T-cell (primary cell): ENCODE data around the gene ZYG11B. TPM values are rescaled to one million over a fixed set of nuclear protein-coding genes. Genes with fewer than 3 reads are reported as not detected.
"Not testable (repeated sequence)": the region's sequence is repeated elsewhere in the genome, so short reads cannot be mapped to it uniquely, and the experiment has no call there.

Source experiments
- ATAC-seq, 4 experiments: fragments of 200-7000 bp in 3 of 4; fragments of 150-1000 bp in 1 of 4; cut with Tn5 transposase; replicated peaks in 1 of 4; 1 replicate in 3 of 4; 2 replicates in 1 of 4; pipeline ENCODE4 v1.10.0; 2021; ENCODE audit warnings: moderate library complexity in 3 of 4, mild to moderate bottlenecking in 2 of 4, moderate number of reproducible peaks in 1 of 4
- CTCF ChIA-PET, 2 donors: fragments of 300-600 bp; sonication (Branson Sonifier 250); formaldehyde crosslinking; loops; one replicate each; lab custom pipeline; 2022; ENCODE audit warnings: antibody characterized with exemption in 2 of 2; lab: Charles Lee
- POLR2A ChIA-PET, 2 donors: fragments of 300-600 bp; sonication (Branson Sonifier 250); formaldehyde crosslinking; loops; one replicate each; lab custom pipeline; 2022; ENCODE audit warnings: antibody characterized with exemption in 2 of 2; lab: Charles Lee
- DNase-seq, 35 experiments: peaks; one replicate each; pipeline versions ENCODE4 v3.0.0 to v3.0.0-alpha.2; 2013 to 2023
- H3K27ac ChIP-seq: one replicate; pipeline ENCODE4 v1.5.1; 2013; ENCODE audit warnings: low read length
- H3K27me3 ChIP-seq, 2 experiments: replicated peaks in 1 of 2; 1 replicate in 1 of 2; 2 replicates in 1 of 2; pipeline versions ENCODE4 v1.6.1 to v1.7.0; 2013; ENCODE audit warnings: low read length in 1 of 2, mixed read lengths in 1 of 2; ENCODE audit not compliant: control insufficient read depth in 2 of 2, insufficient read depth in 2 of 2; ENCODE audit errors: extremely low read depth in 1 of 2
- H3K36me3 ChIP-seq, 2 donors: 1 replicate in 1 of 2; 2 replicates in 1 of 2; pipeline versions ENCODE4 v1.6.1 to v1.7.0; 2013; ENCODE audit warnings: low read length in 1 of 2; ENCODE audit not compliant: control insufficient read depth in 2 of 2, insufficient read depth in 1 of 2; ENCODE audit errors: extremely low read depth in 1 of 2
- H3K4me1 ChIP-seq, 2 experiments: 1 replicate in 1 of 2; 2 replicates in 1 of 2; pipeline versions ENCODE4 v1.6.1 to v1.7.0; 2013; ENCODE audit warnings: low read length in 2 of 2, mixed read lengths in 1 of 2; ENCODE audit not compliant: insufficient read depth in 2 of 2, control insufficient read depth in 1 of 2; ENCODE audit errors: extremely low read depth in 1 of 2
- H3K4me3 ChIP-seq, 2 donors: 1 replicate in 1 of 2; 2 replicates in 1 of 2; pipeline versions ENCODE4 v1.5.1 to v1.7.0; 2013; ENCODE audit warnings: mild to moderate bottlenecking in 2 of 2, low read length in 1 of 2, moderate library complexity in 1 of 2; ENCODE audit not compliant: control insufficient read depth in 1 of 2; ENCODE audit errors: extremely low read depth in 1 of 2
- H3K9me3 ChIP-seq: 2 replicates; pipeline ENCODE4 v1.7.0; 2013
- H3K27ac Mint-ChIP-seq, 2 donors: one replicate each; pipeline ENCODE4 v1.8.0; 2020 to 2021; ENCODE audit warnings: mild to moderate bottlenecking in 2 of 2, mixed read lengths in 2 of 2
- H3K27me3 Mint-ChIP-seq, 2 donors: one replicate each; pipeline ENCODE4 v1.8.0; 2021 to 2022; ENCODE audit warnings: mixed read lengths in 2 of 2
- H3K36me3 Mint-ChIP-seq: one replicate; pipeline ENCODE4 v1.8.0; 2021; ENCODE audit warnings: mixed read lengths
- H3K4me1 Mint-ChIP-seq, 3 donors: one replicate each; pipeline ENCODE4 v1.8.0; 2020 to 2022; ENCODE audit warnings: mixed read lengths in 3 of 3, mild to moderate bottlenecking in 1 of 3
- H3K4me3 Mint-ChIP-seq, 3 donors: one replicate each; pipeline ENCODE4 v1.8.0; 2020 to 2022; ENCODE audit warnings: mild to moderate bottlenecking in 3 of 3, mixed read lengths in 3 of 3, moderate library complexity in 3 of 3
- H3K9me3 Mint-ChIP-seq, 3 donors: one replicate each; pipeline ENCODE4 v1.8.0; 2020 to 2022; ENCODE audit warnings: mixed read lengths in 3 of 3
- WGBS: methylation state at CpG from one replicate; pipeline ENCODE4 v1.1.5; 2013; ENCODE audit warnings: missing lambda C conversion rate; ENCODE audit not compliant: insufficient coverage; 5-methylcytosine and 5-hydroxymethylcytosine counted together
- total RNA-seq, 35 experiments: library from RNA in 6 of 35; stranded (reverse) in 6 of 35; fragments of 120-200 nt in 1 of 35; gene quantifications; one replicate each; pipeline versions ENCODE4 v1.2.1 to v1.2.4 and lab custom pipeline; 2013 to 2026

Gene ZYG11B
- total RNA-seq, 5 donors from 2014 or later (not counting 1 experiment from before 2014, with no cell fraction given), result 16.6 to 22.2 (median 20.1) TPM

DNA sequence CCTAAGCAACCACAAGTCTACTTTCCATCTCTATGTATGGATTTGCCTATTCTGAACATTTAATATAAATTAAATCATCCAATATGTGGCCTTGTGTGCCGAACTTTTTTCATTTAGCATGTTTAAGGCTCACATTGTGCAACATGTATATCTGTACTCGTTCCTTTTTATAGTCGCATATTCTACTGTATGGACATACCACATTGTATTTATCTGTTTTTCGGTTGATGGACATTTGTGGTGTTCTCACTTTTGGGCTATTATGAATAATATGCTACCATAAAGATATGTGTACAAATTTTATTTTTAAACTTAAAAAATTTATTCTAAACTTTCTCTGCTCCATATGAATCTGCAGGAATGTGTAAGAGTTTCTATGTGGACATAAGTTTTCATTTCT, 129.3 kb downstream of the ZYG11B start:
- CTCF ChIA-PET, result no interaction called here
- Histone ChIP-seq H3K4me3 (no peak overlapping the region), H3K27me3 (peaks cover 0 to 6% of the 10 kb centered on the region in 2 experiments), H3K9me3 (no peaks in the 10 kb centered on the region), H3K4me1 (no peaks in the 10 kb centered on the region), H3K36me3 (no peaks in the 10 kb centered on the region), H3K27ac (no peak overlapping the region)
- DNase-seq (no peak), ATAC-seq (no peak)
- Mint-ChIP-seq H3K36me3 (no peaks in the 10 kb centered on the region), H3K4me1 (no peaks in the 10 kb centered on the region), H3K27me3 (peaks cover 3 to 7% of the 10 kb centered on the region in 2 donors), H3K4me3 (no peak overlapping the region), H3K27ac (no peak overlapping the region), H3K9me3 (no peaks in the 10 kb centered on the region)
- WGBS, result 75% methylated on average over 1 of the region's 4 CpGs
- POLR2A ChIA-PET, result no interaction called here

DNA sequence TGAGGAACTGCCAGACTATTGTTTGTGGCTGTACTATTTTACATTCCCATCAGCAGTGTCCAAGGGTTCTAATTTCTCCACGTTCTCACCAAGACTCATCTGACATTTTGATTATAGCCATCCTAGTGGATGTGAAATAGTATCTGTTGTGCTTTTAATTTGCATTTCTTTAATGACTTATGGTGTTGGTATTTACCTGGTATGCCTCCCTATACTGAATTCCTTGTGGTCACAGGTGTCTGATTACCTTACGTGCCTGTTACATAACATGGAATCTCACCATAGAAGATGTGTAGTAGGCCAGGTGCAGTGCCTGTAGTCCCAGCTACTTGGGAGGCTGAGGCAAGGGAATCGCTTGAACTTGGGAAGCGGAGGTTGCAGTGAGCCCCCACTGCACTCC, 129.8 kb downstream of the ZYG11B start:
- CTCF ChIA-PET, result no interaction called here

DNA sequence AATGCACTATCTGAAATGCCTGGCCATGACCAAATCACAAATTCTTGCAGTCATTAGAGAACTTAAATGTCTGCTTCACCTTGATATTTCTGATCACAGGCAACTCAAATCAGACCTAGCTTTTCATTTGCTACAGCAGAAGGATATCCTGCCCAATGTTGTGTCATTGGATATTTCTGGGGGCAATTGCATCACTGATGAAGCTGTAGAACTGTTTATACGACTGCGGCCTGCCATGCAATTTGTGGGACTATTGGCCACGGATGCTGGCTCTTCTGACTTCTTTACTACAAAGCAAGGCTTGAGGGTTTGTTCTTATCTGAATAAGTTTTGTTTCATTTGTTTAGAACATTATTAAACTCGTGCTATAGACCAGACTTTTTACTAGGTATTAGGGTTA, 131.2 kb downstream of the ZYG11B start:
- Mint-ChIP-seq H3K27ac (no peak overlapping the region), H3K36me3 (no peaks in the 10 kb centered on the region), H3K9me3 (no peaks in the 10 kb centered on the region), H3K27me3 (no peaks in the 10 kb centered on the region), H3K4me3 (no peak overlapping the region), H3K4me1 (no peaks in the 10 kb centered on the region)
- no peak overlapping the region for H3K27ac ChIP-seq
- H3K9me3 ChIP-seq, result no peaks in the 10 kb centered on the region
- ATAC-seq, result no peak
- no peak for DNase-seq
- H3K4me3 ChIP-seq, result no peak overlapping the region
- CTCF ChIA-PET, result no interaction called here
- no peaks in the 10 kb centered on the region for H3K27me3 ChIP-seq
- WGBS, result no CpG with 5 or more reads among the region's 4 CpGs
- no peaks in the 10 kb centered on the region for H3K36me3 ChIP-seq
- no peaks in the 10 kb centered on the region for H3K4me1 ChIP-seq
- POLR2A ChIA-PET, result interaction anchor here (0.5 to 0.6 kb wide), 2 partner anchors 11 to 12 kb away, joined by 4 to 11 read pairs; no protein-coding TSS in a partner anchor

More for the DNA sequence above, 129.8 kb downstream of the ZYG11B start:
- H3K4me3 ChIP-seq, result no peak overlapping the region
- H3K9me3 ChIP-seq, result no peaks in the 10 kb centered on the region
- Mint-ChIP-seq H3K4me1 (no peaks in the 10 kb centered on the region), H3K36me3 (no peaks in the 10 kb centered on the region), H3K27me3 (peaks cover 0 to 4% of the 10 kb centered on the region in 2 donors), H3K9me3 (no peaks in the 10 kb centered on the region), H3K27ac (no peak overlapping the region), H3K4me3 (no peak overlapping the region)
- ATAC-seq (no peak), DNase-seq (no peak)
- H3K4me1 ChIP-seq, result no peaks in the 10 kb centered on the region
- H3K27ac ChIP-seq, result no peak overlapping the region
- POLR2A ChIA-PET, result no interaction called here
- no CpG with 5 or more reads among the region's 4 CpGs for WGBS
- no peaks in the 10 kb centered on the region for H3K36me3 ChIP-seq
- peaks cover 0 to 4% of the 10 kb centered on the region in 2 experiments for H3K27me3 ChIP-seq

DNA sequence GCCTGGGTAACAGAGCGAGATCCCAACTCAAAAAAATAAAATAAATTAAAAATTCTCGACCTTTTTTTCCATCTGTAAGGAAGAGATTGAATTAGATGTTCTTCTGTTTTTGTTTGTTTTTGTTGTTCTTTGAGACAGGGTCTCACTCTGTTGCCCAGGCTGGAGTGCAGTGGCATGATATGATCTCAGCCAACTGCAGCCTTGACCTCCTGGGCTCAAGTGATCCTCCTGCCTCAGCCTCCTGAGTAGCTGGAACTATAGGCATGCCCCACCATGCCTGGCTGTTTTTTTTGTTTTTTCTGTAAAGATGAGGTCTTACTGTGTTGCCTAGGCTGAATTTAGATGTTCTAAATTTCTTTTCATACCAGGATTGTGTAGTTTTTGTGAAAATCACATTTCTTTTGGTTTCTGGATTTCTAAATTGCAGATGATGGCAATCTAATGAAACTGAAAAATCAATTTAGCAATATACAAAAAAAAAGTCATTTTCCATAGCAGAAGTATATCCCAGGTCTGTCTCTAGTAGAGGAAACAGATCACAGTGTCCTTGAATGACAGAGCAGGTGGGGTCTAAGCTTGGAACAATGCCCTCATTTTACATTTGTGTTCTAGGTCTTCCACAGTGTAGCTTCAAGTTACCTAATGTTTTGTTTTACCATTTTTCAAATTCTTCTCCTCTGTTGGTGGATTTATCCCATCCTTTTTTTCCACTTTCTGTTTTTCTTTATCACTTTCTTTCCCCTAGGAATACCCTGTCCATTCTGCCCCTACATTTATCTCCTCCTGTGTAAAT, 136.6 kb downstream of the ZYG11B start:
- H3K9me3 Mint-ChIP-seq, result no peaks in the 10 kb centered on the region
- no peak for ATAC-seq
- peaks cover 0 to 11% of the 10 kb centered on the region in 2 donors for H3K27me3 Mint-ChIP-seq
- no peak for DNase-seq
- POLR2A ChIA-PET, result no interaction called here
- no peaks in the 10 kb centered on the region for H3K9me3 ChIP-seq
- H3K4me1 Mint-ChIP-seq, result no peaks in the 10 kb centered on the region
- no peak overlapping the region for H3K27ac Mint-ChIP-seq
- no peak overlapping the region for H3K4me3 ChIP-seq
- no peak overlapping the region for H3K4me3 Mint-ChIP-seq
- CTCF ChIA-PET, result no interaction called here
- no peaks in the 10 kb centered on the region for H3K36me3 Mint-ChIP-seq
- no peaks in the 10 kb centered on the region for H3K36me3 ChIP-seq
- H3K27me3 ChIP-seq, result peaks cover 0 to 2% of the 10 kb centered on the region in 2 experiments
- no peak overlapping the region for H3K27ac ChIP-seq
- WGBS, result no CpG with 5 or more reads among the region's 2 CpGs
- no peaks in the 10 kb centered on the region for H3K4me1 ChIP-seq

DNA sequence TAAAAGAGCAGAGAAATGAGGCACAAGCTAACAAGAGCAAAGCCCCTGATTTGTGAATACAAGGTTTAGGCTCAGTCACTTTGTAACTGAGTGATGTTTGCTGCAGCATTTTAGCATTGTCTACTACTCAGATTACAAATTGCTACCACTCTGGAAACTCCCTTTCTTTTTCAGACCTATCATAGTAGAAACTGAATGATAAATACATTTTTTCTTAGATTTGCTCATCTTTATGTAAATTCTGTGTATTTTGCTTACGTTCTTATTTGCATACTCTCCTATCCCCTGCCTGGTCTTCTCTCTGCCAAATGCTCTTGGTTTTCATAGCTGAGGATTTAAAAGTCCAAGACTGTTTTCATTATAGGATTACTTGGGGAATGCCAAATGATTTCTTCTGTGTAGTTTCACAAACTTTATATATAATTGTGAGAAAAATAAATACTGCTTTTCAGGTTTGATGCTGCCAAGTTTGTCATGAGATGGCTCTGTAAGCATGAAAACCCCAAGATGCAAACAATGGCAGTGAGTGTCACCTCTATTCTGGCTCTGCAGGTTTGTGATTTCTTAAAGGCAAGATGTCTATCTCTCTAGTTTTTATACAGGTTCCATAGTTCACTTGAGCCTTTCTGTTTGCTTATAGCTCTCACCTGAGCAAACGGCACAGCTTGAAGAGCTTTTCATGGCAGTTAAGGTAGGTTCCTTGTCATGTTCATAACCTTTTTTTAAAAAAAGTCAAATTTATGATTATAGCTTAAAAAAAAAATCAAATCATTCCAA, 141.0 kb downstream of the ZYG11B start:
- H3K4me3 Mint-ChIP-seq, result no peak overlapping the region
- ChIA-PET POLR2A (interaction anchor here in 1 of 2 donors (0.6 kb wide), 1 partner anchor 127 kb away, joined by 3 read pairs; no protein-coding TSS in a partner anchor), CTCF (interaction anchor here in 1 of 2 donors (0.7 kb wide), 1 partner anchor 441 kb away, joined by 3 read pairs; no protein-coding TSS in a partner anchor)
- H3K27ac ChIP-seq, result no peak overlapping the region
- H3K9me3 ChIP-seq, result no peaks in the 10 kb centered on the region
- peaks cover 0 to 2% of the 10 kb centered on the region in 2 experiments for H3K27me3 ChIP-seq
- H3K4me3 ChIP-seq, result no peak overlapping the region
- no peaks in the 10 kb centered on the region for H3K36me3 ChIP-seq
- no peaks in the 10 kb centered on the region for H3K4me1 Mint-ChIP-seq
- H3K4me1 ChIP-seq, result no peaks in the 10 kb centered on the region
- H3K27ac Mint-ChIP-seq, result no peak overlapping the region
- H3K9me3 Mint-ChIP-seq, result no peaks in the 10 kb centered on the region
- peaks cover 1 to 14% of the 10 kb centered on the region in 2 donors for H3K27me3 Mint-ChIP-seq
- no peak for ATAC-seq
- WGBS, result no CpG with 5 or more reads among the region's 2 CpGs
- no peak for DNase-seq
- H3K36me3 Mint-ChIP-seq, result no peaks in the 10 kb centered on the region

DNA sequence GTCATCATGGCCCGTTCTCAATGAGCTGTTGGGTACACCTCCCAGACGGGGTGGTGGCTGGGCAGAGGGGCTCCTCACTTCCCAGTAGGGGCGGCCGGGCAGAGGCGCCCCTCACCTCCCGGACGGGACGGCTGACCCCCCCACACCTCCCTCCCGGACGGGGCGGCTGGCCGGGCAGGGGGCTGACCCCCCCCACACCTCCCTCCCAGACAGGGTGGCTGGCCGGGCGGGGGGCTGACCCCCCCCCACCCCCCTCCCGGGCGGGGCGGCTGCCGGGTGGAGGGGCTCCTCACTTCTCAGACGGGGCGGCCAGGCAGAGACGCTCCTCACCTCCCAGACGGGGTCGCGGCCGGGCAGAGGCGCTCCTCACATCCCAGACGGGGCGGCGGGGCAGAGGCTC, 143.5 kb downstream of the ZYG11B start:
- ATAC-seq, H3K9me3 ChIP-seq, DNase-seq, H3K27ac Mint-ChIP-seq, H3K27me3 ChIP-seq, CTCF ChIA-PET, H3K36me3 ChIP-seq, H3K4me1 ChIP-seq, H3K27ac ChIP-seq, H3K36me3 Mint-ChIP-seq, H3K4me1 Mint-ChIP-seq, H3K4me3 Mint-ChIP-seq, H3K4me3 ChIP-seq, H3K9me3 Mint-ChIP-seq: not testable (repeated sequence)
- H3K27me3 Mint-ChIP-seq, result peaks cover 1 to 11% of the 10 kb centered on the region in 2 donors
- POLR2A ChIA-PET, result interaction anchor here in 1 of 2 donors (0.7 kb wide), 1 partner anchor 13 kb away, joined by 4 read pairs; no protein-coding TSS in a partner anchor
- no CpG with 5 or more reads among the region's 29 CpGs for WGBS
